H1 (cell line): Measurements from ENCODE around the gene ISOC2. TPM values are rescaled to one million over a fixed set of nuclear protein-coding genes. Genes with fewer than 3 reads are reported as not detected.

Experiments used
- CTCF ChIA-PET: fragments of 300-600 bp; sonication (Branson Sonifier 250); formaldehyde crosslinking; loops from one replicate; lab custom pipeline; 2021; ENCODE audit not compliant: partially characterized antibody; lab: Charles Lee
- POLR2A ChIA-PET: fragments of 300-600 bp; sonication (Branson Sonifier 250); formaldehyde crosslinking; loops from one replicate; lab custom pipeline; 2021; ENCODE audit warnings: inconsistent platforms; ENCODE audit not compliant: partially characterized antibody; lab: Charles Lee
- DNase-seq, 2 experiments: peaks; one replicate each; pipeline versions ENCODE4 v3.0.0 to v3.0.0-alpha.2; 2010 to 2022; ENCODE audit warnings: low spot score in 2 of 2, low read depth in 1 of 2, mixed read lengths in 1 of 2
- FAIRE-seq: peaks from 2 replicates; lab custom pipeline; 2011; peaks lifted over from hg19 to GRCh38; lab: Jason Lieb, UNC
- H2AFZ ChIP-seq: 2 replicates; pipeline ENCODE4 v1.8.1; 2012; ENCODE audit warnings: low read length, inconsistent platforms
- H2AK5ac ChIP-seq: 2 replicates; pipeline ENCODE4 v1.6.1; 2013; ENCODE audit warnings: low read depth, low read length
- H2BK120ac ChIP-seq: replicated peaks from 2 replicates; pipeline ENCODE3; 2013; ENCODE audit warnings: low read depth, low read length, inconsistent platforms
- H2BK12ac ChIP-seq: 2 replicates; pipeline ENCODE4 v1.6.1; 2013; ENCODE audit warnings: low read depth, low read length
- H2BK15ac ChIP-seq: 2 replicates; pipeline ENCODE4 v1.6.1; 2013; ENCODE audit warnings: low read length
- H2BK20ac ChIP-seq: 2 replicates; pipeline ENCODE4 v1.6.1; 2013; ENCODE audit warnings: low read length
- H2BK5ac ChIP-seq: 2 replicates; pipeline ENCODE4 v1.6.1; 2013; ENCODE audit warnings: low read depth, low read length
- H3K14ac ChIP-seq: 2 replicates; pipeline ENCODE4 v1.6.1; 2013; ENCODE audit warnings: inconsistent platforms; ENCODE audit not compliant: insufficient read length
- H3K18ac ChIP-seq: 2 replicates; pipeline ENCODE4 v1.6.1; 2013; ENCODE audit warnings: low read length; ENCODE audit errors: extremely low read depth
- H3K23ac ChIP-seq: 2 replicates; pipeline ENCODE4 v1.6.1; 2013; ENCODE audit warnings: inconsistent platforms; ENCODE audit not compliant: insufficient read length
- H3K23me2 ChIP-seq: 2 replicates; pipeline ENCODE4 v1.6.1; 2013; ENCODE audit warnings: low read depth, low read length
- H3K27ac ChIP-seq: 2 replicates; pipeline ENCODE4 v1.6.1; 2011; ENCODE audit warnings: low read depth, low read length, inconsistent platforms
- H3K27me3 ChIP-seq, 4 experiments: replicated peaks in 1 of 4; 1 replicate in 1 of 4; 2 replicates in 3 of 4; pipeline versions ENCODE4 v1.6.1 to v1.8.1; 2011 to 2013; ENCODE audit warnings: low read length in 3 of 4, mild to moderate bottlenecking in 3 of 4, inconsistent platforms in 2 of 4, mixed read lengths in 2 of 4, moderate library complexity in 1 of 4; ENCODE audit not compliant: control insufficient read depth in 3 of 4, insufficient read depth in 3 of 4; ENCODE audit errors: extremely low read depth in 1 of 4
- H3K36me3 ChIP-seq, 4 experiments: 2 replicates each; pipeline versions ENCODE4 v1.6.1 to v1.8.1; 2011 to 2013; ENCODE audit warnings: mild to moderate bottlenecking in 4 of 4, low read length in 3 of 4, moderate library complexity in 2 of 4, control low read depth in 1 of 4, inconsistent platforms in 1 of 4; ENCODE audit not compliant: insufficient read depth in 4 of 4, control insufficient read depth in 2 of 4
- H3K4ac ChIP-seq: replicated peaks from 2 replicates; pipeline ENCODE3; 2013; ENCODE audit warnings: low read length, low read depth, mixed read lengths, inconsistent platforms; ENCODE audit not compliant: insufficient read length
- H3K4me1 ChIP-seq, 4 experiments: replicated peaks in 1 of 4; 1 replicate in 1 of 4; 2 replicates in 3 of 4; pipeline versions ENCODE4 v1.6.1 to v1.8.1; 2011 to 2013; ENCODE audit warnings: low read length in 3 of 4, inconsistent platforms in 2 of 4, mixed read lengths in 1 of 4; ENCODE audit not compliant: insufficient read depth in 4 of 4, control insufficient read depth in 3 of 4
- H3K4me2 ChIP-seq, 2 experiments: 2 replicates each; pipeline versions ENCODE4 v1.6.1 to v1.8.1; 2011 to 2013; ENCODE audit warnings: low read depth in 2 of 2, low read length in 2 of 2, control low read depth in 1 of 2, inconsistent platforms in 1 of 2, mild to moderate bottlenecking in 1 of 2; ENCODE audit not compliant: insufficient read depth in 1 of 2
- H3K4me3 ChIP-seq, 4 experiments: fragments of 200-600, 300-600 bp in 1 of 4; sonication (generic), shearing (Covaris generic), sonication (Bioruptor Twin) in 1 of 4; 2 replicates each; pipeline versions ENCODE4 v1.5.1 to v1.8.1; 2011 to 2016; ENCODE audit warnings: low read length in 4 of 4, low read depth in 3 of 4, control low read depth in 2 of 4, inconsistent platforms in 2 of 4, mild to moderate bottlenecking in 2 of 4, mixed read lengths in 1 of 4, moderate library complexity in 1 of 4; ENCODE audit not compliant: insufficient read depth in 2 of 4; ENCODE audit errors: extremely low read depth in 1 of 4
- H3K56ac ChIP-seq: replicated peaks from 2 replicates; pipeline ENCODE3; 2013; ENCODE audit warnings: low read depth, mild to moderate bottlenecking, mixed read lengths, low read length, inconsistent platforms; ENCODE audit not compliant: insufficient read length
- H3K79me1 ChIP-seq: 2 replicates; pipeline ENCODE4 v1.6.1; 2013; ENCODE audit warnings: low read depth, low read length, control low read depth
- H3K79me2 ChIP-seq, 2 experiments: 2 replicates each; pipeline versions ENCODE4 v1.6.1 to v1.8.1; 2012 to 2013; ENCODE audit warnings: low read length in 2 of 2, mild to moderate bottlenecking in 2 of 2, inconsistent platforms in 1 of 2; ENCODE audit not compliant: insufficient read depth in 2 of 2, control insufficient read depth in 1 of 2
- H3K9ac ChIP-seq, 4 experiments: replicated peaks in 1 of 4; 1 replicate in 1 of 4; 2 replicates in 3 of 4; pipeline versions ENCODE4 v1.6.1 to v1.8.1; 2011 to 2013; ENCODE audit warnings: low read depth in 3 of 4, low read length in 3 of 4, control low read depth in 2 of 4, mild to moderate bottlenecking in 2 of 4, moderate library complexity in 2 of 4, inconsistent platforms in 1 of 4; ENCODE audit errors: extremely low read depth in 1 of 4
- H3K9me3 ChIP-seq, 2 experiments: 2 replicates each; pipeline versions ENCODE4 v1.6.1 to v1.8.1; 2012 to 2013; ENCODE audit warnings: mild to moderate bottlenecking in 2 of 2, moderate library complexity in 2 of 2, control low read depth in 1 of 2, inconsistent platforms in 1 of 2, low read depth in 1 of 2, low read length in 1 of 2, mixed read lengths in 1 of 2; ENCODE audit not compliant: insufficient read depth in 2 of 2
- H4K20me1 ChIP-seq, 2 experiments: replicated peaks in 1 of 2; 2 replicates each; pipeline versions ENCODE3 to v1.8.1; 2011 to 2013; ENCODE audit warnings: inconsistent platforms in 2 of 2, low read length in 2 of 2, mild to moderate bottlenecking in 1 of 2; ENCODE audit not compliant: insufficient read depth in 2 of 2, control insufficient read depth in 1 of 2
- H4K5ac ChIP-seq: 2 replicates; pipeline ENCODE4 v1.6.1; 2013; ENCODE audit warnings: low read length, low read depth, mixed read lengths, inconsistent platforms; ENCODE audit not compliant: insufficient read length
- H4K8ac ChIP-seq: 2 replicates; pipeline ENCODE4 v1.8.0; 2013; ENCODE audit warnings: mild to moderate bottlenecking, moderate library complexity, low read length, inconsistent platforms; ENCODE audit not compliant: insufficient read depth; ENCODE audit errors: extremely low read depth
- H4K91ac ChIP-seq: replicated peaks from 2 replicates; pipeline ENCODE3; 2013; ENCODE audit warnings: low read length, mixed read lengths, inconsistent platforms; ENCODE audit not compliant: insufficient read length
- ATF3 ChIP-seq: IDR thresholded peaks from 2 replicates; pipeline ENCODE4 v1.6.1; 2011; ENCODE audit warnings: low read depth, mild to moderate bottlenecking, low read length; ENCODE audit not compliant: insufficient read depth
- BCL11A ChIP-seq, 2 experiments: IDR thresholded peaks; one replicate each; pipeline ENCODE4 v1.6.1; 2011; ENCODE audit warnings: low read depth in 2 of 2, low read length in 2 of 2, mild to moderate bottlenecking in 2 of 2
- CTBP2 ChIP-seq: IDR thresholded peaks from 2 replicates; pipeline ENCODE4 v1.7.0; 2011; ENCODE audit warnings: borderline replicate concordance, mild to moderate bottlenecking, moderate library complexity, mixed read lengths, low read length; ENCODE audit not compliant: insufficient read depth, insufficient read length
- E2F6 ChIP-seq: IDR thresholded peaks from 2 replicates; pipeline ENCODE4 v1.6.1; 2012; ENCODE audit warnings: inconsistent platforms
- EZH2 ChIP-seq: fragments of 200-600 bp; sonication (generic); IDR thresholded peaks from 2 replicates; pipeline ENCODE4 v1.7.1; 2012; ENCODE audit warnings: low read depth, mild to moderate bottlenecking, moderate library complexity, low read length, inconsistent platforms; ENCODE audit not compliant: severe bottlenecking
- RXRA ChIP-seq: IDR thresholded peaks from 2 replicates; pipeline ENCODE4 v1.6.1; 2011; ENCODE audit warnings: low read depth, mild to moderate bottlenecking, low read length, moderate library complexity; ENCODE audit not compliant: insufficient read depth
- SIN3A ChIP-seq, 2 experiments: IDR thresholded peaks in 1 of 2; conservative IDR thresholded peaks in 1 of 2; 2 replicates each; pipeline ENCODE4 v1.6.1; 2011 to 2012; ENCODE audit warnings: low read length in 2 of 2, improper control_type of control experiment in 1 of 2, low read depth in 1 of 2, mild to moderate bottlenecking in 1 of 2
- SRF ChIP-seq: IDR thresholded peaks from 2 replicates; pipeline ENCODE4 v1.6.1; 2011; ENCODE audit warnings: mild to moderate bottlenecking, low read depth, low read length, moderate library complexity
- TAF7 ChIP-seq: optimal IDR thresholded peaks from 2 replicates; pipeline ENCODE3; 2011; ENCODE audit warnings: low read depth, mild to moderate bottlenecking, inconsistent platforms, low read length, moderate library complexity, borderline replicate concordance
- WGBS, 2 experiments: shearing (Covaris generic) in 1 of 2; methylation state at CpG; one replicate each; pipeline versions ENCODE4 v1.1.6 to v1.1.7; 2013 to 2015; ENCODE audit warnings: low lambda C conversion rate in 2 of 2, mixed read lengths in 2 of 2, inconsistent platforms in 1 of 2, low coverage in 1 of 2, missing lambda C conversion rate in 1 of 2; ENCODE audit not compliant: insufficient replicate concordance in 2 of 2, insufficient coverage in 1 of 2, insufficient read length in 1 of 2; ENCODE audit errors: extremely low coverage in 1 of 2, missing lambda C conversion rate in 1 of 2; 5-methylcytosine and 5-hydroxymethylcytosine counted together
- polyA plus RNA-seq, 7 experiments: library from polyadenylated mRNA; depleted of rRNA in 3 of 7; stranded (reverse) in 5 of 7; unstranded in 2 of 7; fragments of >200 nt in 5 of 7; fragments of 200-250 nt in 2 of 7; gene quantifications; 1 replicate in 5 of 7; 2 replicates in 1 of 7; 4 replicates in 1 of 7; pipeline versions ENCODE4 v1.2.1 to v1.2.3, GENCODE V29; 2011 to 2013; ENCODE audit warnings: missing spikeins in 2 of 7, mixed read lengths in 2 of 7
- total RNA-seq: library from RNA; stranded (reverse); fragmentation: NEBNext Ultra II Directional; extraction: Animal tissue kit (Norgen Biotek cat#: 25700); gene quantifications from 2 replicates; pipeline ENCODE4 v1.2.1, GENCODE V29; 2021

Gene ISOC2
- total and polyA plus RNA-seq, 2 of the 8 experiments (the other 6 are each of a cell fraction or from before 2014, with no cell fraction given): 96.9 to 152 TPM

- H2AK5ac ChIP-seq: no peak overlapping the region
- no peak overlapping the region for H4K5ac ChIP-seq
- no peak overlapping the region for H2BK5ac ChIP-seq
- H2AFZ ChIP-seq: no peak overlapping the region
- peaks cover 14% of the 10 kb centered on the region; the same call in 1 of the 2 replicates for H3K23me2 ChIP-seq
- no peaks in the 10 kb centered on the region for H3K79me1 ChIP-seq
- H3K4ac ChIP-seq: no peak overlapping the region
- H4K8ac ChIP-seq: peak overlapping the region; percentile 16; the same call in 1 of the 2 replicates
- H3K79me2 ChIP-seq: no peaks in the 10 kb centered on the region
- peaks cover 6 to 21% (median 9%) of the 10 kb centered on the region in 4 experiments for H3K4me1 ChIP-seq
- H3K27ac ChIP-seq: no peak overlapping the region
- H3K36me3 ChIP-seq: no peaks in the 10 kb centered on the region
- H4K20me1 ChIP-seq: peaks cover 4 to 14% of the 10 kb centered on the region in 2 experiments
- no peak overlapping the region for H2BK20ac ChIP-seq
- H3K4me3 ChIP-seq: peak overlapping the region; percentile 11 to 65 (median 42); a peak in 7 of 8 replicates
- H3K9me3 ChIP-seq: no peaks in the 10 kb centered on the region
- H2BK15ac ChIP-seq: peak overlapping the region; percentile 93; the same call in 1 of the 2 replicates
- H3K4me2 ChIP-seq: peak overlapping the region; percentile 74 to 92
- 4% methylated on average over 18 of the region's 39 CpGs; no CpG with 5 or more reads in 1 of the 2 experiments for WGBS, 2 experiments
- ChIA-PET POLR2A (interaction anchor here (0.8 to 4.4 kb wide), 7 partner anchors 11 to 58 kb away, joined by 4 to 21 read pairs (median 5); partner anchors contain the start of genes NAT14, TMEM238 and UBE2S), CTCF (interaction anchor here (0.5 to 1.6 kb wide), 4 partner anchors 12 to 191 kb away, joined by 3 to 8 read pairs (median 3); no protein-coding TSS in a partner anchor)
- H3K9ac ChIP-seq: no peak overlapping the region
- FAIRE-seq (no peak), DNase-seq (peak in 1 of 2 experiments; percentile 92)
- H3K14ac ChIP-seq: no peak overlapping the region
- no peak overlapping the region for H2BK120ac ChIP-seq
- H4K91ac ChIP-seq: no peak overlapping the region
- H3K18ac ChIP-seq: no peak overlapping the region; the same call in 1 of the 2 replicates
- H3K56ac ChIP-seq: no peak overlapping the region
- peak overlapping the region; percentile 5; the same call in 1 of the 2 replicates for H2BK12ac ChIP-seq
- H3K27me3 ChIP-seq: peaks cover 42 to 84% (median 73%) of the 10 kb centered on the region in 4 experiments
- H3K23ac ChIP-seq: no peak overlapping the region
- TF ChIP-seq TAF7 (no peak), RXRA (no peak), SIN3A (conservative IDR thresholded peaks at IDR 0.05 in 1 of 2, IDR thresholded peaks at IDR 0.05 in 1 of 2; ENCODE audit: low read depth in 1 of 2, low read length in 2 of 2) (0 out of 4 replicates have a peak, but pooled peaks of 1 of the 2 experiments have one; percentile 46), BCL11A (IDR thresholded peaks at IDR 0.05; ENCODE audit: low read depth in 2 of 2, low read length in 2 of 2) (no peak), CTBP2 (no peak), ATF3 (no peak), E2F6 (peak; percentile 88), EZH2 (peak; percentile 77), SRF (no peak)
Measured at GRCh38 chr19:55441692-55442321, 19.6 kb downstream of the ISOC2 start.
